ENCODE data around the gene MCTP2. TPM values are rescaled to one million over a fixed set of nuclear protein-coding genes. Genes with fewer than 3 reads are reported as not detected.

MCTP2 gene
- total and polyA plus RNA-seq, 2 of the 8 experiments (the other 6 are each of a cell fraction or from before 2014, with no cell fraction given): 3.4 to 4.5 TPM

GRCh38 chr15:94198633-94199032, 32.7 kb upstream of the MCTP2 start:
- no peaks in the 10 kb centered on the region for H4K20me1 ChIP-seq (replicated peaks in 1 of 2; ENCODE audit: control insufficient read depth in 1 of 2, insufficient read depth in 2 of 2, low read length in 2 of 2)
- CTCF ChIA-PET (ENCODE audit: partially characterized antibody): interaction anchor here (2.0 kb wide), 1 partner anchor 125 kb away, joined by 7 read pairs; no protein-coding TSS in a partner anchor
- WGBS, 2 experiments (ENCODE audit: extremely low coverage in 1 of 2, insufficient coverage in 1 of 2, insufficient read length in 1 of 2, insufficient replicate concordance in 2 of 2, low coverage in 1 of 2, low lambda C conversion rate in 2 of 2, missing lambda C conversion rate in 1 of 2): 83% methylated on average over 1 of the region's 2 CpGs; no CpG with 5 or more reads in 1 of the 2 experiments
- no peak for TF ChIP-seq SIX5 (IDR thresholded peaks at IDR 0.05; ENCODE audit: low read depth, low read length)
- TF ChIP-seq TAF7 (optimal IDR thresholded peaks at IDR 0.05; ENCODE audit: borderline replicate concordance, low read depth, low read length): no peak
- no peak for TF ChIP-seq CHD2 (IDR thresholded peaks at IDR 0.05; ENCODE audit: low read length)
- TF ChIP-seq TAF1 (IDR thresholded peaks at IDR 0.05; ENCODE audit: low read depth, low read length): no peak
- TF ChIP-seq POLR2AphosphoS5 (IDR thresholded peaks at IDR 0.05; ENCODE audit: low read depth, low read length): no peak
- no peak for TF ChIP-seq JUND (IDR thresholded peaks at IDR 0.05; ENCODE audit: low read length)
- TF ChIP-seq CBX5 (IDR thresholded peaks at IDR 0.05; ENCODE audit: low read depth, low read length): no peak
- TF ChIP-seq EZH2 (IDR thresholded peaks at IDR 0.05; ENCODE audit: low read depth, low read length, severe bottlenecking): no peak
- no peak for TF ChIP-seq POLR2A (IDR thresholded peaks at IDR 0.05; ENCODE audit: control extremely low read depth in 1 of 2, low read depth in 2 of 2, low read length in 2 of 2)
- no peak for TF ChIP-seq CBX8 (IDR thresholded peaks at IDR 0.05; ENCODE audit: borderline replicate concordance, low read depth, low read length)
- TF ChIP-seq ZNF274 (IDR thresholded peaks at IDR 0.05; ENCODE audit: borderline replicate concordance, extremely low read depth, low read length): no peak
- TF ChIP-seq CTCF (IDR thresholded peaks at IDR 0.05; ENCODE audit: control extremely low read depth in 1 of 3, insufficient read depth in 1 of 3, low read depth in 1 of 3, low read length in 3 of 3): no peak
- no peak for TF ChIP-seq JUN (IDR thresholded peaks at IDR 0.05; ENCODE audit: low read depth, low read length)

More at GRCh38 chr15:94198633-94199032, 32.7 kb upstream of the MCTP2 start:
- Histone ChIP-seq H2BK12ac (ENCODE audit: low read depth, low read length) (no peak overlapping the region), H2BK5ac (ENCODE audit: low read depth, low read length) (no peak overlapping the region), H3K27me3 (replicated peaks in 1 of 4; ENCODE audit: control insufficient read depth in 3 of 4, extremely low read depth in 1 of 4, insufficient read depth in 3 of 4, low read length in 3 of 4) (no peaks in the 10 kb centered on the region), H3K9ac (replicated peaks in 1 of 4; ENCODE audit: extremely low read depth in 1 of 4, low read depth in 3 of 4, low read length in 3 of 4) (no peak overlapping the region), H3K4me1 (replicated peaks in 1 of 4; ENCODE audit: control insufficient read depth in 3 of 4, insufficient read depth in 4 of 4, low read length in 3 of 4) (no peaks in the 10 kb centered on the region), H3K79me2 (ENCODE audit: control insufficient read depth in 1 of 2, insufficient read depth in 2 of 2, low read length in 2 of 2) (no peaks in the 10 kb centered on the region), H3K23me2 (ENCODE audit: low read depth, low read length) (no peaks in the 10 kb centered on the region), H3K23ac (ENCODE audit: insufficient read length) (no peak overlapping the region), H4K91ac (replicated peaks; ENCODE audit: insufficient read length, low read length) (no peak overlapping the region), H2AK5ac (ENCODE audit: low read depth, low read length) (no peak overlapping the region), H3K27ac (ENCODE audit: low read depth, low read length) (no peak overlapping the region), H3K4ac (replicated peaks; ENCODE audit: insufficient read length, low read depth, low read length) (no peak overlapping the region), H2BK15ac (ENCODE audit: low read length) (no peak overlapping the region), H2BK120ac (replicated peaks; ENCODE audit: low read depth, low read length) (no peak overlapping the region), H3K18ac (ENCODE audit: extremely low read depth, low read length) (no peak overlapping the region), H4K8ac (ENCODE audit: extremely low read depth, insufficient read depth, low read length) (no peak overlapping the region), H3K4me2 (ENCODE audit: insufficient read depth in 1 of 2, low read depth in 2 of 2, low read length in 2 of 2) (no peak overlapping the region), H3K4me3 (ENCODE audit: extremely low read depth in 1 of 4, insufficient read depth in 2 of 4, low read depth in 3 of 4, low read length in 4 of 4) (no peak overlapping the region), H2AFZ (ENCODE audit: low read length) (no peak overlapping the region), H2BK20ac (ENCODE audit: low read length) (no peak overlapping the region), H3K56ac (replicated peaks; ENCODE audit: insufficient read length, low read depth, low read length) (no peak overlapping the region), H3K14ac (ENCODE audit: insufficient read length) (no peak overlapping the region), H3K79me1 (ENCODE audit: low read depth, low read length) (no peaks in the 10 kb centered on the region), H3K9me3 (ENCODE audit: insufficient read depth in 2 of 2, low read depth in 1 of 2, low read length in 1 of 2) (no peaks in the 10 kb centered on the region), H4K5ac (ENCODE audit: insufficient read length, low read depth, low read length) (no peak overlapping the region), H3K36me3 (ENCODE audit: control insufficient read depth in 2 of 4, insufficient read depth in 4 of 4, low read length in 3 of 4) (no peaks in the 10 kb centered on the region)
- no peak for FAIRE-seq
- POLR2A ChIA-PET (ENCODE audit: partially characterized antibody): no interaction called here
- DNase-seq (ENCODE audit: low read depth in 1 of 2, low spot score in 2 of 2): no peak
